ENCODE measurements around the gene GSC2.

The GSC2 gene

GRCh38 chr22:19178657-19179496, 28.8 kb upstream of the GSC2 start, which contains the start of gene SLC25A1:
TSS of gene SLC25A1 (minus strand) at chr22:19178736. CDS start at chr22:19178673, 63 bp downstream.
- in situ Hi-C loops (cut with MboI; ENCODE audit: low sequenced_read_pairs): loop anchor here (25.0 kb wide), 1 partner anchor 108 kb away; the partner anchor contains the start of gene CLTCL1

GRCh38 chr22:19178065-19178656, 28.1 kb upstream of the GSC2 start:
- in situ Hi-C loops (cut with MboI; ENCODE audit: low sequenced_read_pairs): loop anchor here (25.0 kb wide), 1 partner anchor 109 kb away; the partner anchor contains the start of gene CLTCL1

DNA sequence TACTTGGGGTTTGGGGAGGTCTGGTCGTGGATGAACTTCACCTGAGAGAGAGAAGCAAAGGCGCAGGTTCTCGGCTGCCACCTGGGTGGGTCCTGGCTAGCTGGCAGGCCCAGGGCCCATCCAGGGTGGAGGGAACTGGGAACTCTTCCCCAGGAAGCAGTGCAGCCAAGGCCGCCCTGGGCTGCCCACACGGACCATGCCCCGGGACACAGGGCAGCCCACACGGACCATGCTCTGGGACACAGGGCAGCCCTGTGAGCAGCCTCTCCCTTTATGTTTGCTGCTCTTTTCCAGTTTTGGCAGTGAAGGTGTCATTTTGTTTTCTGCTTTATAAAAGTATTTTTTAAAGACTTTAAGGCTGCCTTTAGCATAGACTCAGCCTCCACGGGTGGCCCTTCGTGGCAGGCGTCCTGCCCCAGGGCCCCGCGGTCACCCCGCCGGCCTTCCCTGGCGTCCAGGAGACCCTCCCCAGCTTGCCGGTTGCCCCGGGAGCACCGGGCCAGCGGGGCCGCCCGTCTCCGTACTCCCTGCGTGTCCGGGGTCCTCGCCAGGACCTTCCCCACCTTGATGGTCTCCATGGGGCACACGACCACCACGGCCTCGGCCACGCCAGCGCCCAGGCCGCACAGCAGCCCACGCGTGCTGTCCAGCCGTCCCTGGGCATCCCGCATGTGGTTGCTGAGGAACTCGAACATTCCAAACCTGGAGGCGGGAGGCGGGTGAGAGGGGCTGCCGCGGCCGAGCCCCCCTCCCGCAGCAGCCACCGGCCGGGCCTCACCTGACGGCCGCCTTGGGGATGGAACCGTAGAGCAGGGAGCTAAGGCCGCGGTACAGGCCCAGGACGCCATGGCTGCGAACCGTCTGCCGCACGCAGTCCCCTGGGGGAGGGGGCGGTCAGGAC, 27.3 kb upstream of the GSC2 start:
- in situ Hi-C loops (cut with MboI; ENCODE audit: low sequenced_read_pairs): loop anchor here (25.0 kb wide), 1 partner anchor 110 kb away; the partner anchor contains the start of gene CLTCL1

DNA sequence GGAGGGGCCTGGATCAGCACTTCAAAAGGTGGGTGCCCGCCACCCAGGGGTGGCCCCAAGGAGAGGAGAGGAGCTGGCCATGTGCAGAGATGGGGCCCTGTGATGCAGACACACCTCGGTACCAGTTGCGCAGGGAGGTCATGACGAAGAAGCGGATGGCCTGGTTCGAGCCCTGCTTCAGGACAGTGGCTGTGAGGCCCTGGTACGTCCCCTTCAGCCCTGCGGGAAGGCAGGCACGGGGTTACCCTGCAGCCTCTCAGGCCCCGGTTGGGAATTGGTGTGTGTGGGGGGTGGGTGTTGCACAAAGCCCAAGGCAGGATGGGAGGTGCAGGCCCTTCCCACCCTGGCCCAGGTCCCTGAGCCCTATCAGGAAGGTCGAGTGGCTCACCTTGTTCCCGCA, 26.6 kb upstream of the GSC2 start:
- in situ Hi-C loops (cut with MboI; ENCODE audit: low sequenced_read_pairs): loop anchor here (25.0 kb wide), 1 partner anchor 111 kb away; the partner anchor contains the start of gene CLTCL1

GRCh38 chr22:19176175-19176643, 26.1 kb upstream of the GSC2 start:
- in situ Hi-C loops (cut with MboI; ENCODE audit: low sequenced_read_pairs): loop anchor here (25.0 kb wide), 1 partner anchor 111 kb away; the partner anchor contains the start of gene CLTCL1

DNA sequence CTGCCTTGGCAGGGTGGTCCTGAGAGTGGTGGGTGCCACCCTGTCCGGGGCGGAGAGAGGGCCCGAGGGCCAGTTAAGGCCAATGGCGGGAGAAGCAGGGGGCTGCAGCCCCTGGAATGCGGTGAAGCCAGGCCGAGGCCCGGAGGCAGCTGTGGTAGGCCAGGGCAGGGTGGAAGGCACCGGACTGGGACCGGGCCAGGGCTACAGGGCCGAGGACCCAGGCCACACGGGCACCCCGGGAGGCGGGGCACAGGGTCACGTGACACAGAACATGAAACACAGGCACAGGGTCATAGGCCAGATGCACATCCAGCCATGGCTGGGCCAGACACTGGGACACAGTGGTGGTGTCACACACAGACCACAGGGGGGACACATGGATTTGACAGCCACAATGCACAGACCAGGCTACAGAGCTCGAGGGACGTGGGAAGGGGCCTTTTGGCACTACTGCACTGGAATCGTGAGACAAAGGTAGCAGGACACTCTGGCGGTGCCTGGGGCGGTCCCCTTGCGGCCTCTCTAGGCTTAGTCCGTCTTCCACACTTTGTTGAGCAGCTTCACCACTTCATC, 25.6 kb upstream of the GSC2 start:
- in situ Hi-C loops (cut with MboI; ENCODE audit: low sequenced_read_pairs): loop anchor here (25.0 kb wide), 1 partner anchor 112 kb away; the partner anchor contains the start of gene CLTCL1

GRCh38 chr22:19175026-19175601, 25.0 kb upstream of the GSC2 start:
- in situ Hi-C loops (cut with MboI; ENCODE audit: low sequenced_read_pairs): loop anchor here (25.0 kb wide), 1 partner anchor 112 kb away; the partner anchor contains the start of gene CLTCL1

GRCh38 chr22:19174106-19175025, 24.3 kb upstream of the GSC2 start:
- in situ Hi-C loops (cut with MboI; ENCODE audit: low sequenced_read_pairs): loop anchor here (25.0 kb wide), 1 partner anchor 113 kb away; the partner anchor contains the start of gene CLTCL1

DNA sequence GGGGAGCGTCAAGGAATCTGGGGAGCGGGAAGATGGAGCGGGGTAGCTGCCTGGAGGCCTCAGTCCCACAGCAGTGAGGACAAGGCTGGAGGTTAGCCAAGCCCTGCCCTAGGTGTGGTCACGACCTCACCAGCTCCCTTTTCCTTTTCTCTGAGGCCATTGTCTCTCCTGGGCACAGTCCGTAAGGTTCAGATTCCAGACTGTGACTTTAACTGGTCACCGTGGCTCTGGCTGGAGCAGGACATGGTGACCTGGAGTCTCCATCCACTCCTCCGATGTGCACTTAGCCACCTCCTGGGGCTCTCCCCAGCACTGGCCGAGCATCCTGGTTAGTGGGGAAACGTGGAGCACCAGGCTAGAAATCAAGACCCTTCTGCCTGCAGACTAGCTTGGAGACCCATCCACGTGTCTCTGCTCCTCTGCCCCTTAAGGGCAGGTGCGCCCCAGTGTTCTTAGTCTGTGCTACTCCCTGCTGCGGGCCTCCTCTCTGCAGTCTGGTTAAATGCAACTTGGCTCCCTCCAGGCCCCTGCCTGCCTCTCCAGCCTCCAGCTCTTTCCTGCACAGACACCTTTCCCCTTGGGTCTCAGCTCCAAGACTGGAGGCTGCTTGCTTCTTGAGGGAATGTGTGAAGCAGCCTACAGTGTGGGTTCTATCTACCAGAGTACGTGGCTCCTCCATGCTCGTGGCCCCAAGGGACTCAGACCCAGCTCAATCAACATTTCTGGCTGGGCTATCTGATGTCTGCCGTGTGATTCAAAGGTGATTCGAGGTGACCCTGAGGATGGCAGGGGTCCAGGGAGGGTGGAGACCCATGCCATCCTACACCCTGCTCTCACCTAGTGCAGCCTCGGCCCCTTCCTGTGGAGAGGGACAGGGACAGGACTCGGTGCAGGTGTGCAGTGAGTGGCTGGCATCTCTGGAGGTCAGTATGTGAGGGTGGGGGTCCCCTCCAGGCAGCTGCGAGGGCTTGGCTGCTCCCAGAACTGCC, 23.2 kb upstream of the GSC2 start:
- in situ Hi-C loops (cut with MboI; ENCODE audit: low sequenced_read_pairs): no loop called here

DNA sequence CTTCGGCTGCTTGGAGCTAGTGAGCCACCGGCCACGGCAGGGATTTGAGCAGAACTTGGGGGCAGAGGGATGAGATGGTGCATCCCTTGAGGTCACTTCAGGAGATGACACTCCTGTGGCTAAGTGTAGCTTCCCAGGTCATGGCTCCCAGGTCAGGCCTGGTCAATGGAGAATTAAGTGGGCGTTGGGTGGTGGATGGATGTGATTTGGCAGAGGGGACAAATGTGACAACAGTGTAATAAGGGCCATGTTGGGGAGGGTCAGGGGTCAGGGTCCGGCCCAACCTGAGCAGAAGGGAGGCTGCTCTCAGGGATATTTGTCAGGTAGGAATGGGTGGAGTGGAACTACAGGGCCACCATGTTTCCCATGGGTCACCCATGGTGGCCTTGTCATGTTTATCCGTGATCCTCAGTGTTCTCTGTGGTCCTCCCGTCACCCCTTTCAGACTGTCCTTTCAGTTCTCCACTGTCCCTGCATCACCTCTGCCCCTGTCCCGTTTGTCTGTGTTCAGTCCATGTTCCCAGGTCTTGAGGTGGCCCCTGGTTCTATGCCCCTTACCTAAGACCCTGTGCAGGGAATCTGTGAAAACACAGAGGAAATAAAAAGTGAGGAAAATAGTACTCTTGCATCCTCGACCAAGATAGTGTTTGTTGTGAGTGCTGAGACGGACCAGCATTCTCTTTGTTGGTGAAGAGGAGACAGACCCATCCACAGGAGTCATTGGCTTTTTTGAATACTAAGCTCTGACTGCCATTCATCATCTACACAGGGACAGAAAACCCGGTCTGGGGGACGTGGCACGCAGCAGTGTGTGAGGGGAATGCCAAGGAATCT, 22.3 kb upstream of the GSC2 start:
- in situ Hi-C loops (cut with MboI; ENCODE audit: low sequenced_read_pairs): no loop called here

DNA sequence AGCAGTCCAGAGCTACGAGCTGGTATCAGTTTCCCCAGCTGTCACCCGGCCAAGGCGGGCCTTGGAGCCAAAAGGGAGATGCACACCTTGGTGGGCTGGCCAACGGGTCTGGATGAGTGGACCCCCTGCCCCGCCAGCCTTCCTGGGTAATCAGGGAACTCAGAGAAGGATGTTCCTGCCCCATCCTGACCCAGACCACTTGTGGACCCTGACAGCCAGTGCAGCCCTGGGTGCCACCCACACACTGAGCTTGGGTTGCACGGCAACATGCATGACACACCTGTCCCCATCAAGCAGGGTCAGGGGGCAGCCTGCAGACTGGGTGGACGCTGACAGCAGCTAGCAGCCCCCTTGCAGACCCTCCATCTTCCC, 19.8 kb upstream of the GSC2 start:
- in situ Hi-C loops (cut with MboI; ENCODE audit: low sequenced_read_pairs): no loop called here

- in situ Hi-C loops (cut with MboI; ENCODE audit: low sequenced_read_pairs): no loop called here
These were observed 19.2 kb upstream of the GSC2 start for GRCh38 chr22:19169002-19169946.

DNA sequence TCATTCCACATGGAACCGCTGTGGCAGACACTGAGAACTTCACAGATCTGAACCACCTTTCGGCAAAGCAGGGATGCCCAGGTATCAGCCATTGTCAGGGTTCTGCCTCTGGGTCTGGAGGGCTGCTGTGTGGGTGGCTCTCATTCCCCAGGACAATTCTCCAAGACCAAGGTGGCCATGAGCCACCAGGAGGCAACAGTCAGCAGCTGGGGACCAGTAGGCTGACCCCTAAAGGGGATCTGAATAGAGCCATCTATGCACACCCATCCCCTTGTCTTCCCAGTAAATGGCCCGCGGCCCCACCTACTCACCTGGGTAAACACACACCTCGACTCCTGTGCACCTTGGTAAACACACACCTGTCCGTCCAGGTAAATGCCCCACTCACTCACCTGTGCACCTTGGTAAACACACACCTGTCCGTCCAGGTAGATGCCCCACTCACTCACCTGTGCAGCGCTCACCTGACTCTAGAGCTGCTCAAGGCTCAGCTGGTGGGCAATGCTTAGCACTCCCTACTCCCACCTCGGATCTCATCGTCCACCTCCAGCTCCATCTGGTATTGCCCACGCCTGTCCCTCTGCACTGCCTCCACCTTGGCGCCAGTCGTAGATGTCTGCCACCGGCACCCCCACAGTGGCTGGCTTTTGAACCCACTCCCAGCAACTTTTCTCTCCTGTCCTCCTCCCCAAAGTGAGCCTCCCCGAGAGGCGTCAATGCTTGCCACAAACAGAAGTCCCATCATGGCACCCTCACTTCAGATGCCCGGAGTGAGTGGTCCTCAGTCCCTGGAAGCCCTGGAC, 18.2 kb upstream of the GSC2 start:
- in situ Hi-C loops (cut with MboI; ENCODE audit: low sequenced_read_pairs): no loop called here

DNA sequence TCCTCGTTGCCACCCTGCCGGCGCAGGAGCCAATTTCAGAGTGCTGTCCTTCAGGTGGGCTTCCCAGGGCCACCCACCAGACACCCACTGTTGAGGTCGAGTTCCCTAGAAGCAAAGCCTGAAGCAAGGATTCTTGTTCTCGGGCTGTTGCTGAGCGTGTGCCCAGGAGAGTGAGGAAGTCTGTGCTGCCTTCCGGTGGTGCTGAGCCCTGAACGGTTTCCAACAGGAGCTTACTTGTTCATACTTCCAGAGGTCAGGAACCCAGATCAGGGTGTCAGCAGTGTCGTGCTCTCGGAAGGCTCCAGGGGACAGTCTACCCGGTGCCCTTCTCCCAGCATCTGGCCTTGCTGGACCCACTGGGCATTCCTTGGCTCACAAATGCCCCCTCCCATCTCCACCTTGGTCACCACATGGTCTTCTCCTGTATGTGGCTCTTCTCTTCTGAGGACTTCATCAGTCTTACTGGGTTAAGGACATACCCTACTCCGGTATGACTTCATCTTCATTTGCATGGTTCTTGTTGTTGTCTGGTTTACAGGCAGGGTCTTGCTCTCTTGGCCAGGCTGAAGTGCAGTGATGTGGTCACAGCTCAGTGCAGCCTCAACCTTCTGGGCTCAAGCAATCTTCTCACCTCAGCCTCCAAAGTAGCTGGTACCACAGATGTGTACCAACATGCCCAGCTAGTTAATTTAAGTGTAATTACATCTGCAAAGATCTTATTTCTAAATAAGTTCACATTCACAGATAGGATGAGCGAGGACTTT, 17.2 kb upstream of the GSC2 start:
- in situ Hi-C loops (cut with MboI; ENCODE audit: low sequenced_read_pairs): no loop called here
